PC-9 (cell line): ENCODE data around the gene MCF2L. TPM values are rescaled to one million over a fixed set of nuclear protein-coding genes. Genes with fewer than 3 reads are reported as not detected.

Source experiments
- BruUV-seq: library from RNA; stranded (reverse); fragments of 400-500 nt; replicated peaks from 2 replicates; lab custom pipeline; 2021; lab: Mats Ljungman, UMichigan
- CTCF ChIA-PET: fragments of 300-600 bp; sonication (Branson Sonifier 250); formaldehyde crosslinking; loops from one replicate; lab custom pipeline; 2022; ENCODE audit warnings: antibody characterized with exemption; lab: Charles Lee
- POLR2A ChIA-PET: fragments of 300-600 bp; sonication (Branson Sonifier 250); formaldehyde crosslinking; loops from one replicate; lab custom pipeline; 2022; ENCODE audit warnings: antibody characterized with exemption; ENCODE audit not compliant: unreplicated experiment; lab: Charles Lee
- DNase-seq, 2 experiments: peaks; one replicate each; pipeline versions ENCODE4 v3.0.0 to v3.0.0-alpha.2; 2015 to 2022; ENCODE audit warnings: mixed read lengths in 1 of 2
- H2AFZ ChIP-seq: fragments of 200-600 bp; sonication (generic); 2 replicates; pipeline ENCODE4 v1.8.1; 2017; ENCODE audit warnings: antibody characterized with exemption
- H3F3A ChIP-seq: fragments of 200-600 bp; sonication (generic); 2 replicates; pipeline ENCODE4 v1.8.1; 2017; ENCODE audit warnings: antibody characterized with exemption, mild to moderate bottlenecking, low read depth; ENCODE audit not compliant: insufficient read depth
- H3K27ac ChIP-seq: fragments of 200-600 bp; sonication (generic); 2 replicates; pipeline ENCODE4 v1.6.1; 2016; ENCODE audit warnings: mixed run types
- H3K27me3 ChIP-seq: fragments of 200-600 bp; sonication (generic); 2 replicates; pipeline ENCODE4 v1.6.1; 2016; ENCODE audit warnings: low read depth, mixed run types; ENCODE audit not compliant: insufficient read depth
- H3K36me3 ChIP-seq: fragments of 200-600 bp; sonication (generic); 2 replicates; pipeline ENCODE4 v1.6.1; 2016; ENCODE audit warnings: low read depth, mixed run types
- H3K4me1 ChIP-seq: fragments of 200-600 bp; sonication (generic); replicated peaks from 2 replicates; pipeline ENCODE4 v1.6.1; 2016; ENCODE audit warnings: mixed run types; ENCODE audit not compliant: insufficient read depth
- H3K4me2 ChIP-seq: fragments of 200-600 bp; sonication (generic); 2 replicates; pipeline ENCODE4 v1.6.1; 2017; ENCODE audit warnings: mixed run types
- H3K4me3 ChIP-seq: fragments of 200-600 bp; sonication (generic); 2 replicates; pipeline ENCODE4 v1.6.1; 2016; ENCODE audit warnings: mixed run types
- H3K79me2 ChIP-seq: fragments of 200-600 bp; sonication (generic); 2 replicates; pipeline ENCODE4 v1.6.1; 2017; ENCODE audit warnings: low read depth, mixed run types
- H3K9me2 ChIP-seq: fragments of 200-600 bp; sonication (generic); 2 replicates; pipeline ENCODE4 v1.8.1; 2017; ENCODE audit warnings: mild to moderate bottlenecking; ENCODE audit not compliant: insufficient read depth
- H3K9me3 ChIP-seq: fragments of 200-600 bp; sonication (generic); 2 replicates; pipeline ENCODE4 v1.8.1; 2016; ENCODE audit warnings: low read depth; ENCODE audit not compliant: insufficient read depth
- H4K20me1 ChIP-seq: fragments of 200-600 bp; sonication (generic); 2 replicates; pipeline ENCODE4 v1.8.1; 2017; ENCODE audit not compliant: insufficient read depth
- CTCF ChIP-seq: fragments of 200-600 bp; sonication (generic); conservative IDR thresholded peaks from 2 replicates; pipeline ENCODE4 v1.6.1; 2017; ENCODE audit warnings: mixed run types, antibody characterized with exemption, mild to moderate bottlenecking, moderate library complexity
- EZH2 ChIP-seq: fragments of 200-600 bp; sonication (generic); IDR thresholded peaks from 2 replicates; pipeline ENCODE4 v1.8.0; 2017; ENCODE audit warnings: antibody characterized with exemption, low read depth
- intact Hi-C: fragments of 100-400 bp; cut with micrococcal nuclease; formaldehyde crosslinking; loops from one replicate; pipeline ENCODE4 v1.10.0; 2022; ENCODE audit not compliant: unreplicated experiment
- total RNA-seq: library from RNA; stranded (reverse); gene quantifications from 2 replicates; pipeline ENCODE4 v1.2.3, GENCODE V29; 2021

MCF2L gene
- total RNA-seq, 1 experiment from 2014 or later, result 28.2 TPM

- Histone ChIP-seq H2AFZ (no peak overlapping the region), H3K27ac (no peak overlapping the region), H4K20me1 (no peaks in the 10 kb centered on the region), H3K9me3 (no peaks in the 10 kb centered on the region), H3K4me1 (peaks cover 22% of the 10 kb centered on the region), H3F3A (peaks cover 22% of the 10 kb centered on the region; the same call in 1 of the 2 replicates), H3K79me2 (peaks cover 16% of the 10 kb centered on the region; the same call in 1 of the 2 replicates), H3K4me3 (no peak overlapping the region), H3K36me3 (no peaks in the 10 kb centered on the region), H3K4me2 (no peak overlapping the region), H3K9me2 (no peaks in the 10 kb centered on the region), H3K27me3 (no peaks in the 10 kb centered on the region)
- BruUV-seq, result no TSS peak
- ChIA-PET CTCF (no interaction called here), POLR2A (no interaction called here)
- TF ChIP-seq EZH2, result no peak
- no peak for TF ChIP-seq CTCF
- intact Hi-C loops, result no loop called here
- DNase-seq, result no peak
Observed at GRCh38 chr13:113004126-113004525, 35.1 kb downstream of the MCF2L start.

GRCh38 chr13:113005076-113005865 lies 36.3 kb downstream of the MCF2L start:
- Histone ChIP-seq H2AFZ (no peak overlapping the region), H3K9me3 (no peaks in the 10 kb centered on the region), H3K36me3 (no peaks in the 10 kb centered on the region), H3F3A (peaks cover 22% of the 10 kb centered on the region; the same call in 1 of the 2 replicates), H3K4me2 (no peak overlapping the region), H3K4me1 (peaks cover 28% of the 10 kb centered on the region), H3K27me3 (no peaks in the 10 kb centered on the region), H3K4me3 (no peak overlapping the region), H3K27ac (no peak overlapping the region), H4K20me1 (no peaks in the 10 kb centered on the region), H3K9me2 (no peaks in the 10 kb centered on the region), H3K79me2 (peaks cover 18% of the 10 kb centered on the region; the same call in 1 of the 2 replicates)
- intact Hi-C loops, result no loop called here
- no peak for DNase-seq
- ChIA-PET POLR2A (no interaction called here), CTCF (no interaction called here)
- no peak for TF ChIP-seq EZH2
- no peak for TF ChIP-seq CTCF
- no TSS peak for BruUV-seq

GRCh38 chr13:113005997-113006396 lies 37.0 kb downstream of the MCF2L start:
- Histone ChIP-seq H3K79me2 (peaks cover 25% of the 10 kb centered on the region; the same call in 1 of the 2 replicates), H3K9me3 (no peaks in the 10 kb centered on the region), H3K9me2 (no peaks in the 10 kb centered on the region), H3K27me3 (no peaks in the 10 kb centered on the region), H2AFZ (no peak overlapping the region), H3K4me2 (no peak overlapping the region), H4K20me1 (no peaks in the 10 kb centered on the region), H3K4me1 (peaks cover 21% of the 10 kb centered on the region), H3K4me3 (no peak overlapping the region), H3K27ac (no peak overlapping the region), H3K36me3 (no peaks in the 10 kb centered on the region), H3F3A (peaks cover 19% of the 10 kb centered on the region; the same call in 1 of the 2 replicates)
- no TSS peak for BruUV-seq
- DNase-seq, result no peak
- TF ChIP-seq CTCF (no peak), EZH2 (no peak)
- intact Hi-C loops, result no loop called here
- POLR2A ChIA-PET, result no interaction called here
- CTCF ChIA-PET, result no interaction called here
